WTC11 (cell line): ENCODE data around the gene PTGS1. TPM values are rescaled to one million over a fixed set of nuclear protein-coding genes. Genes with fewer than 3 reads are reported as not detected.

Experiments
- ATAC-seq: fragments of 200-7000 bp; cut with Tn5 transposase; 2 replicates; pipeline ENCODE4 v1.10.0; 2021; ENCODE audit warnings: mild to moderate bottlenecking, moderate library complexity
- CTCF ChIA-PET: fragments of 300-600 bp; sonication (Branson Sonifier 250); formaldehyde crosslinking; loops from one replicate; lab custom pipeline; 2021; ENCODE audit warnings: antibody characterized with exemption; lab: Charles Lee
- POLR2A ChIA-PET: fragments of 350-600 bp; sonication (Branson Sonifier 250); formaldehyde crosslinking; loops from one replicate; lab custom pipeline; 2021; ENCODE audit warnings: antibody characterized with exemption; lab: Charles Lee
- DNase-seq: peaks from one replicate; pipeline ENCODE4 v3.0.0; 2021; ENCODE audit warnings: low spot score
- H3K27ac Mint-ChIP-seq: 2 replicates; pipeline ENCODE4 v1.8.0; 2021; ENCODE audit warnings: mixed read lengths
- H3K27me3 Mint-ChIP-seq: 2 replicates; pipeline ENCODE4 v1.8.0; 2021; ENCODE audit warnings: low read depth, mild to moderate bottlenecking, moderate library complexity, mixed read lengths
- H3K36me3 Mint-ChIP-seq: 2 replicates; pipeline ENCODE4 v1.8.0; 2021; ENCODE audit warnings: mixed read lengths
- H3K4me1 Mint-ChIP-seq: 2 replicates; pipeline ENCODE4 v1.8.0; 2022; ENCODE audit warnings: mixed read lengths
- H3K4me3 Mint-ChIP-seq: 2 replicates; pipeline ENCODE4 v1.8.0; 2021; ENCODE audit warnings: mild to moderate bottlenecking, moderate library complexity, mixed read lengths
- H3K9me3 Mint-ChIP-seq: 2 replicates; pipeline ENCODE4 v1.8.0; 2021; ENCODE audit warnings: mixed read lengths
- OVOL2 ChIP-seq: fragments of 250-450 bp; sonication (Bioruptor Pico); IDR thresholded peaks from 2 replicates; pipeline ENCODE4 v1.9.0; 2021; ENCODE audit warnings: mild to moderate bottlenecking, borderline replicate concordance
- SOX15 ChIP-seq: fragments of 250-450 bp; sonication (Bioruptor Pico); IDR thresholded peaks from 2 replicates; pipeline ENCODE4 v1.9.0; 2021; ENCODE audit warnings: mild to moderate bottlenecking
- SP1 ChIP-seq: sonication (generic); formaldehyde crosslinking; conservative IDR thresholded peaks from 2 replicates; pipeline ENCODE4 v1.8.1; 2022; ENCODE audit warnings: missing genetic modification reagents
- USF2 ChIP-seq: sonication (generic); formaldehyde crosslinking; IDR thresholded peaks from 2 replicates; pipeline ENCODE4 v1.8.1; 2023; ENCODE audit warnings: mild to moderate bottlenecking, missing genetic modification reagents, moderate library complexity
- ZBTB21 ChIP-seq: sonication (generic); formaldehyde crosslinking; IDR thresholded peaks from 2 replicates; pipeline ENCODE4 v1.8.1; 2023; ENCODE audit warnings: mild to moderate bottlenecking, missing genetic modification reagents, borderline replicate concordance
- ZNF138 ChIP-seq: sonication (generic); formaldehyde crosslinking; conservative IDR thresholded peaks from 2 replicates; pipeline ENCODE4 v1.8.1; 2022; ENCODE audit warnings: mild to moderate bottlenecking, moderate library complexity, missing genetic modification reagents
- ZNF263 ChIP-seq: sonication (generic); formaldehyde crosslinking; IDR thresholded peaks from 2 replicates; pipeline ENCODE4 v1.8.1; 2022; ENCODE audit warnings: low read depth, mild to moderate bottlenecking, moderate library complexity, missing genetic modification reagents
- ZNF671 ChIP-seq: fragments of 250-450 bp; sonication (Bioruptor Pico); IDR thresholded peaks from 2 replicates; pipeline ENCODE4 v1.8.0; 2021; ENCODE audit warnings: mild to moderate bottlenecking
- total RNA-seq: library from RNA; stranded (reverse); gene quantifications from 3 replicates; pipeline ENCODE4 v1.2.3, GENCODE V29; 2021
- TF ChIP-seq, protein P1 (sequence below): sonication (generic); formaldehyde crosslinking; conservative IDR thresholded peaks from 2 replicates; pipeline ENCODE4 v1.8.1; 2022; ENCODE audit warnings: mild to moderate bottlenecking, missing genetic modification reagents
- TF ChIP-seq, protein P2 (sequence below): sonication (generic); formaldehyde crosslinking; IDR thresholded peaks from 2 replicates; pipeline ENCODE4 v1.8.0; 2023; ENCODE audit warnings: missing genetic modification reagents
- TF ChIP-seq, protein P3 (sequence below): sonication (generic); formaldehyde crosslinking; IDR thresholded peaks from 2 replicates; pipeline ENCODE4 v1.8.1; 2022; ENCODE audit warnings: low read depth, missing genetic modification reagents, borderline replicate concordance
- TF ChIP-seq, protein P4 (sequence below): fragments of 250-450 bp; sonication (Bioruptor Pico); IDR thresholded peaks from 2 replicates; pipeline ENCODE4 v2.1.2; 2022; ENCODE audit warnings: mild to moderate bottlenecking, moderate library complexity
- TF ChIP-seq, protein P5 (sequence below): sonication (generic); formaldehyde crosslinking; IDR thresholded peaks from 2 replicates; pipeline ENCODE4 v1.8.0; 2023; ENCODE audit warnings: mild to moderate bottlenecking, missing genetic modification reagents
- TF ChIP-seq, protein P6 (sequence below): fragments of 250-450 bp; sonication (Bioruptor Pico); IDR thresholded peaks from 2 replicates; pipeline ENCODE4 v1.9.0; 2021; ENCODE audit warnings: mild to moderate bottlenecking
- TF ChIP-seq, protein P7 (sequence below): sonication (generic); formaldehyde crosslinking; conservative IDR thresholded peaks from 2 replicates; pipeline ENCODE4 v1.8.1; 2023; ENCODE audit warnings: mild to moderate bottlenecking, low read depth, missing genetic modification reagents, moderate library complexity

The PTGS1 gene
- total RNA-seq, 1 experiment from 2014 or later = 1.0 TPM

GRCh38 chr9:122340161-122340560 lies 30.7 kb upstream of the PTGS1 start:
- TF ChIP-seq ZBTB21 (CRISPR knock-in tag) (no peak), OVOL2 (no peak)
- TF ChIP-seq, protein P1, sequence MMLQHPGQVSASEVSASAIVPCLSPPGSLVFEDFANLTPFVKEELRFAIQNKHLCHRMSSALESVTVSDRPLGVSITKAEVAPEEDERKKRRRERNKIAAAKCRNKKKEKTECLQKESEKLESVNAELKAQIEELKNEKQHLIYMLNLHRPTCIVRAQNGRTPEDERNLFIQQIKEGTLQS (CRISPR knock-in tag) = no peak
- TF ChIP-seq, protein P2, sequence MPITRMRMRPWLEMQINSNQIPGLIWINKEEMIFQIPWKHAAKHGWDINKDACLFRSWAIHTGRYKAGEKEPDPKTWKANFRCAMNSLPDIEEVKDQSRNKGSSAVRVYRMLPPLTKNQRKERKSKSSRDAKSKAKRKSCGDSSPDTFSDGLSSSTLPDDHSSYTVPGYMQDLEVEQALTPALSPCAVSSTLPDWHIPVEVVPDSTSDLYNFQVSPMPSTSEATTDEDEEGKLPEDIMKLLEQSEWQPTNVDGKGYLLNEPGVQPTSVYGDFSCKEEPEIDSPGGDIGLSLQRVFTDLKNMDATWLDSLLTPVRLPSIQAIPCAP (CRISPR knock-in tag) = no peak
- TF ChIP-seq, protein P3, sequence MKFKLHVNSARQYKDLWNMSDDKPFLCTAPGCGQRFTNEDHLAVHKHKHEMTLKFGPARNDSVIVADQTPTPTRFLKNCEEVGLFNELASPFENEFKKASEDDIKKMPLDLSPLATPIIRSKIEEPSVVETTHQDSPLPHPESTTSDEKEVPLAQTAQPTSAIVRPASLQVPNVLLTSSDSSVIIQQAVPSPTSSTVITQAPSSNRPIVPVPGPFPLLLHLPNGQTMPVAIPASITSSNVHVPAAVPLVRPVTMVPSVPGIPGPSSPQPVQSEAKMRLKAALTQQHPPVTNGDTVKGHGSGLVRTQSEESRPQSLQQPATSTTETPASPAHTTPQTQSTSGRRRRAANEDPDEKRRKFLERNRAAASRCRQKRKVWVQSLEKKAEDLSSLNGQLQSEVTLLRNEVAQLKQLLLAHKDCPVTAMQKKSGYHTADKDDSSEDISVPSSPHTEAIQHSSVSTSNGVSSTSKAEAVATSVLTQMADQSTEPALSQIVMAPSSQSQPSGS (CRISPR knock-in tag) = no peak
- CTCF ChIA-PET = interaction anchor here (1.2 to 6.6 kb wide), 5 partner anchors 10 to 241 kb away, joined by 3 to 71 read pairs (median 23); no protein-coding TSS in a partner anchor
- POLR2A ChIA-PET = no interaction called here
- no peak overlapping the region for H3K27ac Mint-ChIP-seq
- no peaks in the 10 kb centered on the region for H3K36me3 Mint-ChIP-seq
- peaks cover 10% of the 10 kb centered on the region for H3K27me3 Mint-ChIP-seq
- H3K4me1 Mint-ChIP-seq = peaks cover 57% of the 10 kb centered on the region
- no peaks in the 10 kb centered on the region for H3K9me3 Mint-ChIP-seq
- ATAC-seq = no peak
- no peak for DNase-seq
- no peak overlapping the region for H3K4me3 Mint-ChIP-seq

- H3K27me3 Mint-ChIP-seq = peaks cover 29% of the 10 kb centered on the region
- no peaks in the 10 kb centered on the region for H3K36me3 Mint-ChIP-seq
- peaks cover 42% of the 10 kb centered on the region for H3K4me1 Mint-ChIP-seq
- H3K27ac Mint-ChIP-seq = peak overlapping the region; percentile 6; the same call in 1 of the 2 replicates
- H3K4me3 Mint-ChIP-seq = no peak overlapping the region
- TF ChIP-seq ZNF263 (CRISPR knock-in tag) (no peak), ZNF138 (no peak)
- TF ChIP-seq, protein P4, sequence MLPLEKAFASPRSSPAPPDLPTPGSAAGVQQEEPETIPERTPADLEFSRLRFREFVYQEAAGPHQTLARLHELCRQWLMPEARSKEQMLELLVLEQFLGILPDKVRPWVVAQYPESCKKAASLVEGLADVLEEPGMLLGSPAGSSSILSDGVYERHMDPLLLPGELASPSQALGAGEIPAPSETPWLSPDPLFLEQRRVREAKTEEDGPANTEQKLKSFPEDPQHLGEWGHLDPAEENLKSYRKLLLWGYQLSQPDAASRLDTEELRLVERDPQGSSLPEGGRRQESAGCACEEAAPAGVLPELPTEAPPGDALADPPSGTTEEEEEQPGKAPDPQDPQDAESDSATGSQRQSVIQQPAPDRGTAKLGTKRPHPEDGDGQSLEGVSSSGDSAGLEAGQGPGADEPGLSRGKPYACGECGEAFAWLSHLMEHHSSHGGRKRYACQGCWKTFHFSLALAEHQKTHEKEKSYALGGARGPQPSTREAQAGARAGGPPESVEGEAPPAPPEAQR (CRISPR knock-in tag) = no peak
- ChIA-PET CTCF (interaction anchor here (1.1 to 3.7 kb wide), 6 partner anchors 8 to 243 kb away, joined by 3 to 24 read pairs (median 8); no protein-coding TSS in a partner anchor), POLR2A (no interaction called here)
- no peak for DNase-seq
- no peaks in the 10 kb centered on the region for H3K9me3 Mint-ChIP-seq
- ATAC-seq = peak; percentile 24
Observed at GRCh38 chr9:122342323-122343050, 28.3 kb upstream of the PTGS1 start.

DNA sequence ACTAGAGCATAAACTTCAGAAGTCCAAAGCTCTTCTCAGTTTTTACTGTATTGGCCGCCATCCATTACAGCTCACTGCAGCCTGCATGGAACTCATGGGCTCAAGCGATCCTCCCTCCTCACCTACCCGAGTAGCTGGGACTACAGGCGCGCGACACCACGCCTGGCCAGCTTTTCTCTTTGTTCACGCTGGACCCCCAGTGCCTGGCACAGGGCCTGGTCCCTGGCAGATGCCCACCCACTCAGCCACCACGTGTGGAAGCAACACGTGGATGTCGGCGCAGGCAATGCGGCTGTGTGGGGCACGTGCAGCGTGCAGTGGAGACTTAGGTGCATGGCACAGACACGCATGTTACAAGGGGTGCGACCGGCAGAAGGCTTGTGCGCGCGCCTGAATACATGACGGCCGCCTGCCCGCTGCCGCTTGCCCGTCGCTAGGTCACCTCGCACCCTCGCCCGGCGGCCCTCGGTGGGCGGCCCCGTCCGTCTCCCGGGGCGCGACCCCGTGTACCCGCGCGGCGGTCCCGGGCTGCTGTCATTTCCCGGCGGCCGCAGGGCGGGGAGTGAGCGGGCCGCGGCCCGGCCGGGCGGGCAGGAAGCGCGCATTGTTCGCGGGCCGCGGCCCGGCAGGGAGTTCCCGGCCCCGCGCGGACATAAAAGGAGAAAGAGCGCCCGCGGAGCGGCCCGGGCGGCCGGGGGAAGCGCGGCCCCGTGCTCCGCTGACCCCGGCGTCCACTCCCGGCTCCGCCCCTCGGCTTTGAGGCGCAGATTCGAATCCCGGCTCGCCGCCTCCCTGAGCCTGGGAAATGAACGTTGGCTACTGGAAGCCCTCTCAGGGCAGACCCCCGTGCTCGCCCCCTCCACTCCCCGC lies 24.1 kb upstream of the PTGS1 start:
- Mint-ChIP-seq H3K36me3 (no peaks in the 10 kb centered on the region), H3K4me1 (peaks cover 29% of the 10 kb centered on the region), H3K27me3 (peaks cover 35% of the 10 kb centered on the region), H3K27ac (no peak overlapping the region), H3K4me3 (peak overlapping the region; percentile 81), H3K9me3 (no peaks in the 10 kb centered on the region)
- ATAC-seq = peak; percentile 36
- peak; percentile 55 for DNase-seq
- ChIA-PET POLR2A (interaction anchor here (0.7 to 2.0 kb wide), 3 partner anchors 10 to 219 kb away, joined by 3 to 7 read pairs (median 3); no protein-coding TSS in a partner anchor), CTCF (interaction anchor here (0.6 to 8.8 kb wide), 8 partner anchors 10 to 251 kb away, joined by 3 to 366 read pairs (median 12); partner anchors contain the start of genes MRRF and RBM18)
- TF ChIP-seq ZNF263 (CRISPR knock-in tag) (no peak), USF2 (CRISPR knock-in tag) (peak; percentile 45), SP1 (CRISPR knock-in tag) (no peak), ZNF671 (CRISPR knock-in tag) (no peak), SOX15 (CRISPR knock-in tag) (no peak)
- TF ChIP-seq, protein P5, sequence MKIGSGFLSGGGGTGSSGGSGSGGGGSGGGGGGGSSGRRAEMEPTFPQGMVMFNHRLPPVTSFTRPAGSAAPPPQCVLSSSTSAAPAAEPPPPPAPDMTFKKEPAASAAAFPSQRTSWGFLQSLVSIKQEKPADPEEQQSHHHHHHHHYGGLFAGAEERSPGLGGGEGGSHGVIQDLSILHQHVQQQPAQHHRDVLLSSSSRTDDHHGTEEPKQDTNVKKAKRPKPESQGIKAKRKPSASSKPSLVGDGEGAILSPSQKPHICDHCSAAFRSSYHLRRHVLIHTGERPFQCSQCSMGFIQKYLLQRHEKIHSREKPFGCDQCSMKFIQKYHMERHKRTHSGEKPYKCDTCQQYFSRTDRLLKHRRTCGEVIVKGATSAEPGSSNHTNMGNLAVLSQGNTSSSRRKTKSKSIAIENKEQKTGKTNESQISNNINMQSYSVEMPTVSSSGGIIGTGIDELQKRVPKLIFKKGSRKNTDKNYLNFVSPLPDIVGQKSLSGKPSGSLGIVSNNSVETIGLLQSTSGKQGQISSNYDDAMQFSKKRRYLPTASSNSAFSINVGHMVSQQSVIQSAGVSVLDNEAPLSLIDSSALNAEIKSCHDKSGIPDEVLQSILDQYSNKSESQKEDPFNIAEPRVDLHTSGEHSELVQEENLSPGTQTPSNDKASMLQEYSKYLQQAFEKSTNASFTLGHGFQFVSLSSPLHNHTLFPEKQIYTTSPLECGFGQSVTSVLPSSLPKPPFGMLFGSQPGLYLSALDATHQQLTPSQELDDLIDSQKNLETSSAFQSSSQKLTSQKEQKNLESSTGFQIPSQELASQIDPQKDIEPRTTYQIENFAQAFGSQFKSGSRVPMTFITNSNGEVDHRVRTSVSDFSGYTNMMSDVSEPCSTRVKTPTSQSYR = peak; percentile 31; the same call in 1 of the 2 replicates
- TF ChIP-seq, protein P6, sequence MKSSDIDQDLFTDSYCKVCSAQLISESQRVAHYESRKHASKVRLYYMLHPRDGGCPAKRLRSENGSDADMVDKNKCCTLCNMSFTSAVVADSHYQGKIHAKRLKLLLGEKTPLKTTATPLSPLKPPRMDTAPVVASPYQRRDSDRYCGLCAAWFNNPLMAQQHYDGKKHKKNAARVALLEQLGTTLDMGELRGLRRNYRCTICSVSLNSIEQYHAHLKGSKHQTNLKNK (CRISPR knock-in tag) = no peak
- TF ChIP-seq, protein P7, sequence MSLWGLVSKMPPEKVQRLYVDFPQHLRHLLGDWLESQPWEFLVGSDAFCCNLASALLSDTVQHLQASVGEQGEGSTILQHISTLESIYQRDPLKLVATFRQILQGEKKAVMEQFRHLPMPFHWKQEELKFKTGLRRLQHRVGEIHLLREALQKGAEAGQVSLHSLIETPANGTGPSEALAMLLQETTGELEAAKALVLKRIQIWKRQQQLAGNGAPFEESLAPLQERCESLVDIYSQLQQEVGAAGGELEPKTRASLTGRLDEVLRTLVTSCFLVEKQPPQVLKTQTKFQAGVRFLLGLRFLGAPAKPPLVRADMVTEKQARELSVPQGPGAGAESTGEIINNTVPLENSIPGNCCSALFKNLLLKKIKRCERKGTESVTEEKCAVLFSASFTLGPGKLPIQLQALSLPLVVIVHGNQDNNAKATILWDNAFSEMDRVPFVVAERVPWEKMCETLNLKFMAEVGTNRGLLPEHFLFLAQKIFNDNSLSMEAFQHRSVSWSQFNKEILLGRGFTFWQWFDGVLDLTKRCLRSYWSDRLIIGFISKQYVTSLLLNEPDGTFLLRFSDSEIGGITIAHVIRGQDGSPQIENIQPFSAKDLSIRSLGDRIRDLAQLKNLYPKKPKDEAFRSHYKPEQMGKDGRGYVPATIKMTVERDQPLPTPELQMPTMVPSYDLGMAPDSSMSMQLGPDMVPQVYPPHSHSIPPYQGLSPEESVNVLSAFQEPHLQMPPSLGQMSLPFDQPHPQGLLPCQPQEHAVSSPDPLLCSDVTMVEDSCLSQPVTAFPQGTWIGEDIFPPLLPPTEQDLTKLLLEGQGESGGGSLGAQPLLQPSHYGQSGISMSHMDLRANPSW = no peak
